ENCODE measurements around the gene WNK2.
A peak's percentile ranks its signal among the peaks of the same experiment; 100 is the strongest.

WNK2 gene

GRCh38 chr9:93225892-93226291 lies 42.0 kb downstream of the WNK2 start:
- no peak overlapping the region for H2BK5ac ChIP-seq (ENCODE audit: low read depth, low read length, poor library complexity, severe bottlenecking)
- H4K8ac ChIP-seq (ENCODE audit: low read length) = no peak overlapping the region
- no peak overlapping the region for H2AK5ac ChIP-seq (ENCODE audit: low read length, severe bottlenecking)
- no peaks in the 10 kb centered on the region for H3K79me1 ChIP-seq (replicated peaks; ENCODE audit: low read length, poor library complexity, severe bottlenecking)
- H3K27me3 ChIP-seq (ENCODE audit: control insufficient read depth in 1 of 2, insufficient read depth in 1 of 2, low read length in 2 of 2) = peaks cover 4 to 21% of the 10 kb centered on the region in 2 experiments
- DNase-seq = no peak
- no peaks in the 10 kb centered on the region for H3K36me3 ChIP-seq (ENCODE audit: control insufficient read depth in 1 of 2, insufficient read depth in 2 of 2, low read depth in 1 of 2, low read length in 2 of 2)
- no peak overlapping the region for H2AFZ ChIP-seq (ENCODE audit: low read depth, low read length)
- H3K14ac ChIP-seq (ENCODE audit: low read length in 2 of 2) = no peak overlapping the region
- no peak overlapping the region for H3K4ac ChIP-seq (ENCODE audit: low read depth in 1 of 2, low read length in 2 of 2)
- no peak overlapping the region for H3K4me3 ChIP-seq (ENCODE audit: insufficient read depth in 1 of 2, low read depth in 1 of 2, low read length in 2 of 2)
- 85% methylated on average over 8 of the region's 9 CpGs for WGBS
- no peaks in the 10 kb centered on the region for H3K9me3 ChIP-seq (ENCODE audit: control insufficient read depth, low read length)
- no peak overlapping the region for H2BK120ac ChIP-seq (ENCODE audit: low read depth, low read length)
- no peak overlapping the region for H2BK15ac ChIP-seq (ENCODE audit: low read depth, poor library complexity, severe bottlenecking)
- H3K4me1 ChIP-seq (ENCODE audit: control insufficient read depth, insufficient read depth, low read depth, low read length) = peaks cover 9% of the 10 kb centered on the region
- no peak overlapping the region for H3K23ac ChIP-seq (ENCODE audit: low read length in 2 of 2)
- H2BK12ac ChIP-seq (ENCODE audit: low read length in 2 of 2) = no peak overlapping the region
- no peak overlapping the region for H3K18ac ChIP-seq (ENCODE audit: low read depth in 1 of 2, low read length in 2 of 2)
- no peak overlapping the region for H3K27ac ChIP-seq (ENCODE audit: low read length, poor library complexity, severe bottlenecking)
- H3K9ac ChIP-seq (ENCODE audit: low read length) = no peak overlapping the region
- H4K91ac ChIP-seq (ENCODE audit: low read length) = no peak overlapping the region
- no peak overlapping the region for H3K4me2 ChIP-seq (ENCODE audit: low read length, poor library complexity, severe bottlenecking)

- 85% methylated on average over 5 of the region's 5 CpGs for WGBS
Observed at GRCh38 chr9:93226819-93227218, 42.9 kb downstream of the WNK2 start.

GRCh38 chr9:93228030-93228429 lies 44.1 kb downstream of the WNK2 start:
- peak overlapping the region; percentile 57 for H2AFZ ChIP-seq (ENCODE audit: low read depth, low read length)
- H3K4ac ChIP-seq (ENCODE audit: low read depth in 1 of 2, low read length in 2 of 2) = no peak overlapping the region
- H3K18ac ChIP-seq (ENCODE audit: low read depth in 1 of 2, low read length in 2 of 2) = no peak overlapping the region
- H2BK5ac ChIP-seq (ENCODE audit: low read depth, low read length, poor library complexity, severe bottlenecking) = no peak overlapping the region
- 94% methylated on average over 7 of the region's 7 CpGs for WGBS
- no peaks in the 10 kb centered on the region for H3K9me3 ChIP-seq (ENCODE audit: control insufficient read depth, low read length)
- no peak overlapping the region for H2AK5ac ChIP-seq (ENCODE audit: low read length, severe bottlenecking)
- DNase-seq = no peak
- H2BK120ac ChIP-seq (ENCODE audit: low read depth, low read length) = no peak overlapping the region
- H3K4me2 ChIP-seq (ENCODE audit: low read length, poor library complexity, severe bottlenecking) = no peak overlapping the region
- H3K79me1 ChIP-seq (replicated peaks; ENCODE audit: low read length, poor library complexity, severe bottlenecking) = no peaks in the 10 kb centered on the region
- H3K4me3 ChIP-seq (ENCODE audit: insufficient read depth in 1 of 2, low read depth in 1 of 2, low read length in 2 of 2) = no peak overlapping the region
- no peak overlapping the region for H3K23ac ChIP-seq (ENCODE audit: low read length in 2 of 2)
- H2BK12ac ChIP-seq (ENCODE audit: low read length in 2 of 2) = no peak overlapping the region
- no peak overlapping the region for H3K27ac ChIP-seq (ENCODE audit: low read length, poor library complexity, severe bottlenecking)
- H3K9ac ChIP-seq (ENCODE audit: low read length) = no peak overlapping the region
- no peak overlapping the region for H3K14ac ChIP-seq (ENCODE audit: low read length in 2 of 2)
- H3K36me3 ChIP-seq (ENCODE audit: control insufficient read depth in 1 of 2, insufficient read depth in 2 of 2, low read depth in 1 of 2, low read length in 2 of 2) = no peaks in the 10 kb centered on the region
- peaks cover 11% of the 10 kb centered on the region for H3K4me1 ChIP-seq (ENCODE audit: control insufficient read depth, insufficient read depth, low read depth, low read length)
- H4K8ac ChIP-seq (ENCODE audit: low read length) = no peak overlapping the region
- no peak overlapping the region for H4K91ac ChIP-seq (ENCODE audit: low read length)
- peaks cover 13 to 26% of the 10 kb centered on the region in 2 experiments for H3K27me3 ChIP-seq (ENCODE audit: control insufficient read depth in 1 of 2, insufficient read depth in 1 of 2, low read length in 2 of 2)
- H2BK15ac ChIP-seq (ENCODE audit: low read depth, poor library complexity, severe bottlenecking) = no peak overlapping the region

More at GRCh38 chr9:93226819-93227218, 42.9 kb downstream of the WNK2 start:
- Histone ChIP-seq H2AFZ (ENCODE audit: low read depth, low read length) (no peak overlapping the region), H2BK15ac (ENCODE audit: low read depth, poor library complexity, severe bottlenecking) (no peak overlapping the region), H3K36me3 (ENCODE audit: control insufficient read depth in 1 of 2, insufficient read depth in 2 of 2, low read depth in 1 of 2, low read length in 2 of 2) (no peaks in the 10 kb centered on the region), H4K91ac (ENCODE audit: low read length) (no peak overlapping the region), H3K18ac (ENCODE audit: low read depth in 1 of 2, low read length in 2 of 2) (no peak overlapping the region), H2BK5ac (ENCODE audit: low read depth, low read length, poor library complexity, severe bottlenecking) (no peak overlapping the region), H3K27ac (ENCODE audit: low read length, poor library complexity, severe bottlenecking) (no peak overlapping the region), H4K8ac (ENCODE audit: low read length) (no peak overlapping the region), H3K4me2 (ENCODE audit: low read length, poor library complexity, severe bottlenecking) (no peak overlapping the region), H3K4ac (ENCODE audit: low read depth in 1 of 2, low read length in 2 of 2) (no peak overlapping the region), H3K9me3 (ENCODE audit: control insufficient read depth, low read length) (no peaks in the 10 kb centered on the region), H3K79me1 (replicated peaks; ENCODE audit: low read length, poor library complexity, severe bottlenecking) (no peaks in the 10 kb centered on the region), H3K4me1 (ENCODE audit: control insufficient read depth, insufficient read depth, low read depth, low read length) (peaks cover 9% of the 10 kb centered on the region), H2BK120ac (ENCODE audit: low read depth, low read length) (no peak overlapping the region), H3K4me3 (ENCODE audit: insufficient read depth in 1 of 2, low read depth in 1 of 2, low read length in 2 of 2) (no peak overlapping the region), H3K14ac (ENCODE audit: low read length in 2 of 2) (no peak overlapping the region), H2AK5ac (ENCODE audit: low read length, severe bottlenecking) (no peak overlapping the region), H3K23ac (ENCODE audit: low read length in 2 of 2) (no peak overlapping the region), H2BK12ac (ENCODE audit: low read length in 2 of 2) (no peak overlapping the region), H3K9ac (ENCODE audit: low read length) (no peak overlapping the region), H3K27me3 (ENCODE audit: control insufficient read depth in 1 of 2, insufficient read depth in 1 of 2, low read length in 2 of 2) (peaks cover 6 to 21% of the 10 kb centered on the region in 2 experiments)
- DNase-seq = no peak

- Histone ChIP-seq H3K27me3 (ENCODE audit: control insufficient read depth in 1 of 2, insufficient read depth in 1 of 2, low read length in 2 of 2) (peaks cover 13 to 26% of the 10 kb centered on the region in 2 experiments), H2BK120ac (ENCODE audit: low read depth, low read length) (no peak overlapping the region), H3K4me1 (ENCODE audit: control insufficient read depth, insufficient read depth, low read depth, low read length) (peaks cover 7% of the 10 kb centered on the region), H3K9ac (ENCODE audit: low read length) (no peak overlapping the region), H4K91ac (ENCODE audit: low read length) (no peak overlapping the region), H2AK5ac (ENCODE audit: low read length, severe bottlenecking) (no peak overlapping the region), H3K4ac (ENCODE audit: low read depth in 1 of 2, low read length in 2 of 2) (no peak overlapping the region), H3K4me2 (ENCODE audit: low read length, poor library complexity, severe bottlenecking) (no peak overlapping the region), H3K27ac (ENCODE audit: low read length, poor library complexity, severe bottlenecking) (no peak overlapping the region), H3K23ac (ENCODE audit: low read length in 2 of 2) (no peak overlapping the region), H3K14ac (ENCODE audit: low read length in 2 of 2) (no peak overlapping the region), H2BK12ac (ENCODE audit: low read length in 2 of 2) (no peak overlapping the region), H3K36me3 (ENCODE audit: control insufficient read depth in 1 of 2, insufficient read depth in 2 of 2, low read depth in 1 of 2, low read length in 2 of 2) (no peaks in the 10 kb centered on the region), H2AFZ (ENCODE audit: low read depth, low read length) (no peak overlapping the region), H3K18ac (ENCODE audit: low read depth in 1 of 2, low read length in 2 of 2) (no peak overlapping the region), H2BK5ac (ENCODE audit: low read depth, low read length, poor library complexity, severe bottlenecking) (no peak overlapping the region), H3K79me1 (replicated peaks; ENCODE audit: low read length, poor library complexity, severe bottlenecking) (no peaks in the 10 kb centered on the region), H2BK15ac (ENCODE audit: low read depth, poor library complexity, severe bottlenecking) (no peak overlapping the region), H3K4me3 (ENCODE audit: insufficient read depth in 1 of 2, low read depth in 1 of 2, low read length in 2 of 2) (no peak overlapping the region), H3K9me3 (ENCODE audit: control insufficient read depth, low read length) (no peaks in the 10 kb centered on the region), H4K8ac (ENCODE audit: low read length) (no peak overlapping the region)
- DNase-seq = no peak
- 78% methylated on average over 8 of the region's 8 CpGs for WGBS
Observed at GRCh38 chr9:93228453-93228852, 44.5 kb downstream of the WNK2 start.
